Upper lobe of left lung (tissue), 6 donors: ENCODE results near the gene STK4. TPM values are rescaled to one million over a fixed set of nuclear protein-coding genes. Genes with fewer than 3 reads are reported as not detected.

Experiments
- ATAC-seq, 2 donors: fragments of 200-7000 bp; cut with Tn5 transposase; one replicate each; pipeline ENCODE4 v1.9.1; 2022; ENCODE audit warnings: mild to moderate bottlenecking in 2 of 2, moderate library complexity in 2 of 2; ENCODE audit not compliant: low FRiP score in 2 of 2
- DNase-seq, 2 donors: peaks; one replicate each; pipeline ENCODE4 v3.0.0-alpha.2; 2019 to 2020
- H3K27ac ChIP-seq, 4 donors: fragments of 200-600 bp; sonication (generic); one replicate each; pipeline ENCODE4 v1.5.1; 2016 to 2019
- H3K27me3 ChIP-seq, 4 donors: fragments of 200-600 bp; sonication (generic); one replicate each; pipeline ENCODE4 v1.5.1; 2017 to 2019
- H3K36me3 ChIP-seq, 4 donors: fragments of 200-600 bp; sonication (generic); one replicate each; pipeline ENCODE4 v1.5.1; 2016 to 2019
- H3K4me1 ChIP-seq, 4 donors: fragments of 200-600 bp; sonication (generic); one replicate each; pipeline ENCODE4 v1.5.1; 2018 to 2019
- H3K4me3 ChIP-seq, 4 donors: fragments of 200-600 bp; sonication (generic); one replicate each; pipeline ENCODE4 v1.5.1; 2017 to 2019; ENCODE audit warnings: mild to moderate bottlenecking in 2 of 4, moderate library complexity in 1 of 4
- H3K9me3 ChIP-seq, 4 donors: fragments of 200-600 bp; sonication (generic); one replicate each; pipeline ENCODE4 v1.5.1; 2018 to 2019
- EP300 ChIP-seq, 4 donors: sonication (generic); formaldehyde crosslinking; IDR thresholded peaks; one replicate each; pipeline ENCODE4 v1.5.1; 2017; ENCODE audit warnings: antibody characterized with exemption in 4 of 4, control low read depth in 2 of 4
- POLR2A ChIP-seq, 4 donors: fragments of 450-650 bp; IDR thresholded peaks; one replicate each; pipeline ENCODE4 v1.5.1; 2016 to 2017; ENCODE audit warnings: antibody characterized with exemption in 4 of 4, mild to moderate bottlenecking in 2 of 4
- POLR2AphosphoS5 ChIP-seq, 2 donors: sonication (generic); formaldehyde crosslinking; IDR thresholded peaks; one replicate each; pipeline ENCODE4 v1.5.1; 2017; ENCODE audit warnings: antibody characterized with exemption in 2 of 2
- WGBS, 2 donors: methylation state at CpG; one replicate each; pipeline ENCODE4 v1.1.5; 2017 to 2018; 5-methylcytosine and 5-hydroxymethylcytosine counted together
- total RNA-seq, 6 donors: library from RNA; depleted of rRNA in 4 of 6; stranded (reverse); fragments of >200 nt in 4 of 6; gene quantifications; one replicate each; pipeline versions ENCODE4 v1.1.0 to v1.2.1, GENCODE V29; 2016 to 2021
- TF ChIP-seq, protein P1 (sequence below), 6 experiments: fragments of 450-650 bp in 4 of 6; fragments of 200-600 bp in 2 of 6; sonication (generic) in 2 of 6; IDR thresholded peaks; one replicate each; pipeline ENCODE4 v1.5.1; 2016 to 2019; ENCODE audit warnings: antibody characterized with exemption in 6 of 6
- donor health status: DM: no; HTN: no; CAD: no; lungs with moderate emphysema.
- donor health status: DM: no; HTN: yes; CAD: no; lungs with severe emphysema.

Gene STK4
- total RNA-seq, 6 donors from 2014 or later: 31.0 to 76.1 (median 44.1) TPM

DNA sequence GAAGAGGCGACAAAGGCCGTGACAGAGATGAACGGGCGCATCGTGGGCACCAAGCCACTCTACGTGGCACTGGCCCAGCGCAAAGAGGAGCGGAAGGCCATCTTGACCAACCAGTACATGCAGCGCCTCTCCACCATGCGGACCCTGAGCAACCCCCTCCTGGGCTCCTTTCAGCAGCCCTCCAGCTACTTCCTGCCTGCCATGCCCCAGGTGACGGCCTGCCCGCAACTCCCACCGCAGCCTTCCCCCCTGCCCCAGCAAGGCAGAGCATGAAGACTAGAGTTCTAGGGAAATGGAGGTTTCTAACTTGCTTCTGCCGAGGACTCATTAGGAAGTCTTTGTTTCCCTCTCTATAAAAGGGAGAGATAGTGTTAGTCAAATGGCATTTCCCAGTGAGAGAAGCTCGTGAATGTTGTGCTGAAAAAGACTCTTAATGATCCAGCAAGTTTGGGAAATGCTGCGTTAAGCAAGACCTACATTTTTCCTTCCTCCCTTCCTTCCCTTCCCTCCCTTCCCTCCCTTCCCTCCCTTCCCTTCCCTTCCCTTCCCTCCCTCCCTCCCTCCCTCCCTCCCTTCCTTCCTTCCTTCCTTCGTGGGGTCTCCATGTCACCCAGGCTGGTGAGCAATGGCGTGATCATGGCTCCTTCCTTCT lies 35.7 kb upstream of the STK4 start:
- peak in 1 of 2 donors; percentile 24 for ATAC-seq
- Histone ChIP-seq H3K27me3 (no peaks in the 10 kb centered on the region), H3K4me1 (no peaks in the 10 kb centered on the region), H3K9me3 (no peaks in the 10 kb centered on the region), H3K36me3 (peaks cover 0 to 18% (median 6%) of the 10 kb centered on the region in 4 donors), H3K27ac (no peak overlapping the region), H3K4me3 (no peak overlapping the region)
- WGBS, 2 donors: 92 to 96% methylated on average over 11 to 17 of the region's 18 CpGs
- peak in 1 of 2 donors; percentile 40 for DNase-seq
- TF ChIP-seq, protein P1, sequence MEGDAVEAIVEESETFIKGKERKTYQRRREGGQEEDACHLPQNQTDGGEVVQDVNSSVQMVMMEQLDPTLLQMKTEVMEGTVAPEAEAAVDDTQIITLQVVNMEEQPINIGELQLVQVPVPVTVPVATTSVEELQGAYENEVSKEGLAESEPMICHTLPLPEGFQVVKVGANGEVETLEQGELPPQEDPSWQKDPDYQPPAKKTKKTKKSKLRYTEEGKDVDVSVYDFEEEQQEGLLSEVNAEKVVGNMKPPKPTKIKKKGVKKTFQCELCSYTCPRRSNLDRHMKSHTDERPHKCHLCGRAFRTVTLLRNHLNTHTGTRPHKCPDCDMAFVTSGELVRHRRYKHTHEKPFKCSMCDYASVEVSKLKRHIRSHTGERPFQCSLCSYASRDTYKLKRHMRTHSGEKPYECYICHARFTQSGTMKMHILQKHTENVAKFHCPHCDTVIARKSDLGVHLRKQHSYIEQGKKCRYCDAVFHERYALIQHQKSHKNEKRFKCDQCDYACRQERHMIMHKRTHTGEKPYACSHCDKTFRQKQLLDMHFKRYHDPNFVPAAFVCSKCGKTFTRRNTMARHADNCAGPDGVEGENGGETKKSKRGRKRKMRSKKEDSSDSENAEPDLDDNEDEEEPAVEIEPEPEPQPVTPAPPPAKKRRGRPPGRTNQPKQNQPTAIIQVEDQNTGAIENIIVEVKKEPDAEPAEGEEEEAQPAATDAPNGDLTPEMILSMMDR (IDR thresholded peaks at IDR 0.05): no peak
- TF ChIP-seq EP300 (IDR thresholded peaks at IDR 0.05) (no peak), POLR2A (IDR thresholded peaks at IDR 0.05) (no peak), POLR2AphosphoS5 (IDR thresholded peaks at IDR 0.05) (no peak)

DNA sequence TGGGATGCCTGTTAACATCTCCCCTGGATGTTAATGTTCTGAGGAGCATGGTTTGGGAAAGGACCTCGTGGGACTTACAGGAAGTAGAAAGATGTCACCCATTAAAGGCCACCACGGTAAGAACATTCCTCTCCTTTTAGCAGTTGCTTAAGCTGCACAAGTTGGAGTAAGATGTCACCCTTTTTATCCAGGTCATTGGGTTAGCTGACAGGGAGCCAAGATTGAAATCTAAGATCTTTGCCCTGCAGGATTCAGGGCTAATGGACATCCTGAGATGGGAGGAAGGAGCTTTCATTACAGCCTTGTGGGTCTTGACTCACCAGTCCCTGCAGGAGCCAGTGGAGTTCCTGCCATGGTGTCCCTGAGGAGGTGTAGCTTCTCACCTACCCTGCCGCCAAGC lies 34.4 kb upstream of the STK4 start:
- Histone ChIP-seq H3K4me1 (no peaks in the 10 kb centered on the region), H3K27ac (no peak overlapping the region), H3K36me3 (peaks cover 0 to 28% (median 14%) of the 10 kb centered on the region in 4 donors), H3K9me3 (no peaks in the 10 kb centered on the region), H3K27me3 (no peaks in the 10 kb centered on the region), H3K4me3 (no peak overlapping the region)
- DNase-seq: no peak
- TF ChIP-seq EP300 (IDR thresholded peaks at IDR 0.05) (no peak), POLR2AphosphoS5 (IDR thresholded peaks at IDR 0.05) (no peak), POLR2A (IDR thresholded peaks at IDR 0.05) (no peak)
- TF ChIP-seq, protein P1 (IDR thresholded peaks at IDR 0.05): no peak
- WGBS, 2 donors: 83 to 88% methylated on average over 3 of the region's 3 CpGs
- no peak for ATAC-seq

DNA sequence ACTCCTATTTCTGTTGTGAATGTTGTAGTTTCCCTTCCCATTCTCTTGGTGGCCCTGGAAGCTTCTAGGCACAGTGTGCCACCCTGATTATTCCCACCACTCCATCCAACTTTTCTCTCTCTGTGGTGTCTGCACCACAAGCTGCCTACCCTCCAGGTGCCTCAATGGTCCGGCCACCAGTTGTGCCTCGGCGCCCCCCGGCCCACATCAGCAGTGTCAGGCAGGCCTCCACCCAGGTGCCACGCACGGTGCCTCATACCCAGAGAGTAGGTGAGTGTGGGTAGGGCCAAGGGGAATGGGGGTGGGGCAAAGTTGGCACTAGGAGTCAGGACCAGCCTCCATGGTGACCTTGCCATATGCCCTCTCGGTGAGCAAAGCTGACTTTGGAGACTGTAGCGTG lies 33.4 kb upstream of the STK4 start:
- Histone ChIP-seq H3K9me3 (no peaks in the 10 kb centered on the region), H3K4me3 (no peak overlapping the region), H3K27ac (no peak overlapping the region), H3K4me1 (no peaks in the 10 kb centered on the region), H3K36me3 (peaks cover 0 to 32% (median 16%) of the 10 kb centered on the region in 4 donors), H3K27me3 (no peaks in the 10 kb centered on the region)
- peak in 1 of 2 donors; percentile 69 for DNase-seq
- TF ChIP-seq, protein P1 (IDR thresholded peaks at IDR 0.05): no peak
- TF ChIP-seq POLR2AphosphoS5 (IDR thresholded peaks at IDR 0.05) (no peak), POLR2A (IDR thresholded peaks at IDR 0.05) (no peak), EP300 (IDR thresholded peaks at IDR 0.05) (no peak)
- peak in 1 of 2 donors; percentile 38 for ATAC-seq
- 95 to 99% methylated on average over 8 of the region's 8 CpGs for WGBS, 2 donors

DNA sequence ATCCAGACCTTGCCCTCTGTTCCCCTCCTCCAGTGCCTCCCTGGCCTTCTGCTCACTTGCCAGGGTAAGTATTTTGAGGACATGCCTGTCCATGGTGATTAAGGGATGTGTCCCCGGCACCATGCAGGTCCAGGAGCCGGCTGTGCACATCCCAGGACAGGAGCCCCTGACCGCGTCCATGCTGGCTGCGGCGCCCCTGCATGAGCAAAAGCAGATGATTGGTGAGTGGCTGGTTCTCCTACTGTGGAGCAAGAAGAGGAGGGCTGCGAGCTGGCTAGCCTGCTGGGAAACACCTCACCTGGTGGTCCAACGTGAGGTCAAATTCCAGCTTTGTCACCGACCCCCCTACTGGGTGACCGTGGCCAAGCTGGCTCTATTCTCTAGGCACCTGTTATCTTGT lies 29.8 kb upstream of the STK4 start:
- H3K4me3 ChIP-seq: no peak overlapping the region
- H3K27me3 ChIP-seq: no peaks in the 10 kb centered on the region
- no peak for ATAC-seq
- no peak overlapping the region for H3K27ac ChIP-seq
- WGBS, 2 donors: 93 to 99% methylated on average over 10 of the region's 10 CpGs
- TF ChIP-seq POLR2AphosphoS5 (IDR thresholded peaks at IDR 0.05) (no peak), POLR2A (IDR thresholded peaks at IDR 0.05) (no peak), EP300 (IDR thresholded peaks at IDR 0.05) (no peak)
- TF ChIP-seq, protein P1 (IDR thresholded peaks at IDR 0.05): no peak
- no peaks in the 10 kb centered on the region for H3K4me1 ChIP-seq
- peak in 1 of 2 donors; percentile 50 for DNase-seq
- peaks cover 0 to 60% (median 25%) of the 10 kb centered on the region in 4 donors for H3K36me3 ChIP-seq
- H3K9me3 ChIP-seq: no peaks in the 10 kb centered on the region

DNA sequence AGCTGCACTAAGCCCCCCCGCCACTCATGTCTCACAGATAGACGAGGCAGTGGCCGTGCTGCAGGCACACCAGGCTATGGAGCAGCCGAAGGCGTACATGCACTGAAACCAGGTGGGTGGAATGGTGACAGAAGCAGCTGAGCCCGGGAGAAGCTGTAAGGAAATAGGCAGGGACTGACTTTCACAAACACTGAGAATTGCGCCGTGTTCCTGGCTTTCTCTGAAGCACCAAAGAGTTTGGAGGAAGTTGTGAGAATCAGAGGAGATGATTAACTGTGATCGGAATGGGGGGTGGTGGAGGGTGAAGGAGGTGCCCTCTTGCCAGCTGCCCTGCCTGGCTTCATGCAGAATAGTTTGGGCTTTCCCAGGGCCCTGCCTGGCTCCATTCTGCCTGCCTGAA lies 27.7 kb upstream of the STK4 start:
- H3K9me3 ChIP-seq: no peaks in the 10 kb centered on the region
- TF ChIP-seq, protein P1 (IDR thresholded peaks at IDR 0.05): no peak
- TF ChIP-seq POLR2AphosphoS5 (IDR thresholded peaks at IDR 0.05) (no peak), POLR2A (IDR thresholded peaks at IDR 0.05) (no peak), EP300 (IDR thresholded peaks at IDR 0.05) (no peak)
- H3K27me3 ChIP-seq: no peaks in the 10 kb centered on the region
- no peak overlapping the region for H3K27ac ChIP-seq
- 82% methylated on average over 9 of the region's 9 CpGs for WGBS, 2 donors
- peaks cover 9 to 69% (median 41%) of the 10 kb centered on the region in 4 donors for H3K36me3 ChIP-seq
- H3K4me3 ChIP-seq: no peak overlapping the region
- H3K4me1 ChIP-seq: no peaks in the 10 kb centered on the region
- ATAC-seq (no peak), DNase-seq (no peak)
